Epithelial cell of esophagus (primary cell): ENCODE data around the gene CDK11A.
"Not testable (repeated sequence)": the region's sequence is repeated elsewhere in the genome, so short reads cannot be mapped to it uniquely, and the experiment has no call there.

ENCODE experiments used
- DNase-seq: peaks from one replicate; pipeline ENCODE4 v3.0.0; 2010; ENCODE audit warnings: low read depth
- H3K4me3 ChIP-seq: 2 replicates; pipeline ENCODE4 v1.5.1; 2011; ENCODE audit warnings: mild to moderate bottlenecking, low read length, control low read depth
- CTCF ChIP-seq: IDR thresholded peaks from 2 replicates; pipeline ENCODE4 v1.5.1; 2011; ENCODE audit warnings: low read depth, mild to moderate bottlenecking, low read length, control low read depth, inconsistent platforms; ENCODE audit not compliant: insufficient read depth; ENCODE audit errors: missing control alignments

CDK11A gene

GRCh38 chr1:1703796-1704195 lies 20.4 kb downstream of the CDK11A start:
- H3K4me3 ChIP-seq, result no peak overlapping the region
- DNase-seq, result no peak
- no peak for TF ChIP-seq CTCF

DNA sequence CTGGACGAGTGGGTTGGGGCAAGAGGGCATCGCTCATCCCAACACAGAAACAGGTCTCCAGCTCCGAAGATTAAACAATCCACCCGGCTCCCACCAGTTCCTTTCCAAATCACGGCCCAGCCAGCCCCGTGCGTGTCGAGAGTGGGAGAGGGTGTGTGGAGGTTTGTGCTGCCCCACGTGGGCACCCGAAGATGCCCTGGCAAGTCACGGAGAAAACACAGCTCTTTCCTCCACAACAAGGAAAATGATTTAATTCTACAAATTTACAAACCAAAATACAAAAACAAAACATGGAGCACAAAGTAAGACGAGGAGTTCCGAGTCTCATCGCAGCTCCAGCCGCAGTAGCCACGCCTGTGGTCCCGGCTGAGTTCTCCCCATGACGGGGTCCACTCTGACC lies 21.7 kb downstream of the CDK11A start:
- DNase-seq, result not testable (repeated sequence)

DNA sequence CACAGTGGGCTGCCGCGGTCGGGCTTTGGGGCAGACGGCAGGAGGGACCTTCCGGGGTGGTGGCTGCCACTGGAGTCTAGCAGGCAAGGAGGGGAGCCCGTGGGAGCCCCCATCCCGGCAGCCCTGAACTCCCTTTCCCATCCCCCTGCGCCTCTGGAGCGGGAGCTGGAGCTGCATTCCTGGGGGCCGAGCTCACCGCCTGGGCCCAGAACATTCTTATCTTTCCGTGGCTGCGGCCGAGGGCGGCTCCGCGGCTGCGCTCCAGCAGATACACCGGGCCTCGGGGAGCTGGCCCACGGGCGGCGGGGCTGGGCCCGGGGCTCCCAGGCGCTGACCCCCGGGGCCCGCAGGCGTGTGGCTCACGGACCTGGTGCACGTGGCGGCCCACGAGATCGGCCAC lies 23.6 kb downstream of the CDK11A start:
- H3K4me3 ChIP-seq, DNase-seq: not testable (repeated sequence)

More for the DNA sequence above, 21.7 kb downstream of the CDK11A start:
- H3K4me3 ChIP-seq, result not testable (repeated sequence)

DNA sequence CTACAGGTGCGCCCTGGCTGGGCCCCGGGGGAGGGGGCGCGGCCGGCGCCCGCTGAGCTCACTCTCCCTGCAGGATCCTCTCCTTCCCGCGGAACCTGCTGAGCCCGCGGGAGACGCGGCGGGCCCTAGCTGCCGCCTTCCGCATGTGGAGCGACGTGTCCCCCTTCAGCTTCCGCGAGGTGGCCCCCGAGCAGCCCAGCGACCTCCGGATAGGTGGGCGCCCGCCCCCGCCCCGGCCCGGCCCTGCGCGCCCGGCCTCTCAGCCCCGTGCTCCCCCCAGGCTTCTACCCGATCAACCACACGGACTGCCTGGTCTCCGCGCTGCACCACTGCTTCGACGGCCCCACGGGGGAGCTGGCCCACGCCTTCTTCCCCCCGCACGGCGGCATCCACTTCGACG lies 24.1 kb downstream of the CDK11A start:
- DNase-seq, result not testable (repeated sequence)

DNA sequence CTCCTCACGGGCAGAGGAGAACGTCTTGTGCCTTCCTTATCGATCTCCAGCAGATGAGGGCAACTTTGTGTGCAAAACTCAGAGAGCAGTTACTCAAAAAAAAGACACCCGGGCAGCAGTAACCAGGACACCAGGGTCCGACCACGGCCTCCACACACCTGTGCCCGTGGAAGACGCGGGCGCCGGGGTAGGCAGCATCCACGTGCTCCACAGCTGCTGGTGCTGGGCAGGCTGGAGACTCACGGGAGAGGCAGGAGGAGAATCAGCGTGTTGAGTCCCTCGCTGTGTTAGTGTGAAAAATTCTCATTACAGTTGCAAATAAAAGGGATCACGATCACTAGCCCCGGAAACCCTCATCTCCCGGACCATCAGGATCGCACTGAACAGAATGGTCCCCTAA lies 25.1 kb downstream of the CDK11A start:
- not testable (repeated sequence) for DNase-seq, H3K4me3 ChIP-seq

More for the DNA sequence above, 24.1 kb downstream of the CDK11A start:
- not testable (repeated sequence) for H3K4me3 ChIP-seq

- not testable (repeated sequence) for DNase-seq, H3K4me3 ChIP-seq
These were observed 26.6 kb downstream of the CDK11A start for GRCh38 chr1:1697358-1698183.

GRCh38 chr1:1696431-1697357 lies 27.5 kb downstream of the CDK11A start:
- DNase-seq, H3K4me3 ChIP-seq: not testable (repeated sequence)

- peak; percentile 95 for DNase-seq
These were observed 31.2 kb downstream of the CDK11A start, which contains the start of gene SLC35E2B for GRCh38 chr1:1692714-1693647. Gene SLC35E2B, minus strand, starts transcription at chr1:1692795. Its CDS starts 16,096 bp downstream, at chr1:1676699.

GRCh38 chr1:1692324-1692713 lies 31.8 kb downstream of the CDK11A start:
- DNase-seq, result peak; percentile 82
- peak overlapping the region; percentile 51 for H3K4me3 ChIP-seq

More at GRCh38 chr1:1692714-1693647, 31.2 kb downstream of the CDK11A start, which contains the start of gene SLC35E2B:
- H3K4me3 ChIP-seq, result peak within 1 kb of the TSS; percentile 51

DNA sequence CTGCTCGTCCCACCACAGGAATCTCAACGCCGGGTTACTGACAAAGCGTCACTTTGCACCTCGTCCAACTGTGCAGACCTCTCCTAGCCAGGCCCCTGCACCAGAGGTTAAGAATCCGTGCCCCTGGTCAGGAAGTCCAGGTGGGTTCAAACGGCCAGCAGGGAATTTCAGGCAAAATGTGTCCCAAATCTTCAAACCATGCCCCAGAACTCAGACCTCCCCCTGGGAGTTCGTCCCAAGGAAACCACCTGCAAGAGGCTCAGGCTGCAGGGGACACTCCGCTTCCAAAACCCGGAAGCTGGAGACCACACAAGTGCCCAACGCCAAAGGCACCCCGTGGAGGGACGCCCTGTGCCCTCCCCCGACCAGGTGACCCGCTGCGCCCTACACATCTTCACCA lies 32.7 kb downstream of the CDK11A start:
- peak overlapping the region; percentile 33 for H3K4me3 ChIP-seq
- not testable (repeated sequence) for DNase-seq

DNA sequence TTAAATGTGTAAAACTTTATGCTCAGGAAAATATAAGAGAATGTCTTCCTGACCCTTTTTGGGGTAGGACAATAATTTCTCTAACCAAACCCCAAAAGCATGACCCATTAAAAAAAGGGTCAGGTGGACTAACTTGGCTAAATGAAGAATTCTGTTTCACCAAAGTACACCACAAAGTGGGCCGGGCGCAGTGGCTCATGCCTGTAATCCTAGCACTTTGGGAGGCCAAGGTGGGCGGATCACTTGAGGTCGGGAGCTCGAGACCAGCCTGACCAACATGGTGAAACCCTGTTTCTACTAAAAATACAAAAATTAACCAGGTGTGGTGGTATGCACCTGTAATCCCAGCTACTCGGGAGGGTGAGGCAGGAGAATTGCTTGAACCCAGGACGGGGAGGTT lies 34.6 kb downstream of the CDK11A start:
- not testable (repeated sequence) for DNase-seq, H3K4me3 ChIP-seq

DNA sequence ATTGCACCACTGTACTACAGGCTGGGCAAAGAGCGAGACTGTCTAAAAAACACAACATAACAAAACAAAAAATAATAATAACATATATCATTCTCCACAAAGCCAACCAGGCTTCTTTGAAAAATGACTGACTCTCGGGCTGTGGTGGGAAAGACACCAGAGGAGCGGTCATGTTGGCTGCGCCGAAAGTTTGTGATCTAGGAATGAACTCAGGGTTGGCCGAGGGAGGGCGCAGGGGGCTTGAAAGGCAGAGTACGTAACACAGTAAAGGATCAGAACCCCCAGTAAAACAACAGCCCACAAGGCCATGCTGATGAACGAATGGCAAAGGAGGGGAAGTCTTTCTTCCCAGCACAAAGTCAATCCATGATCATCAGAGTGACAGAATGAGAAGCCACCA lies 36.3 kb downstream of the CDK11A start:
- H3K4me3 ChIP-seq, result no peak overlapping the region
- TF ChIP-seq CTCF, result no peak
- no peak for DNase-seq
